ENCODE measurements around the gene RAC2. TPM values are rescaled to one million over a fixed set of nuclear protein-coding genes. Genes with fewer than 3 reads are reported as not detected.

The RAC2 gene
- total and polyA plus RNA-seq, 2 of the 8 experiments (the other 6 are each of a cell fraction or from before 2014, with no cell fraction given): 2.3 to 4.3 TPM

- 39% methylated on average over 12 of the region's 12 CpGs; no CpG with 5 or more reads in 1 of the 2 experiments for whole genome bisulfite sequencing, 2 experiments (ENCODE audit: extremely low coverage in 1 of 2, insufficient coverage in 1 of 2, insufficient read length in 1 of 2, insufficient replicate concordance in 2 of 2, low coverage in 1 of 2, low lambda C conversion rate in 2 of 2, missing lambda C conversion rate in 1 of 2)
- TF ChIP-seq SIRT6 (IDR thresholded peaks at IDR 0.05; ENCODE audit: low read length) (no peak), TBP (IDR thresholded peaks at IDR 0.05; ENCODE audit: low read depth, low read length) (no peak), RBBP5 (IDR thresholded peaks at IDR 0.05; ENCODE audit: borderline replicate concordance, low read depth, low read length) (no peak), GABPA (IDR thresholded peaks at IDR 0.05; ENCODE audit: borderline replicate concordance, insufficient read depth, low read length) (no peak), GTF2F1 (IDR thresholded peaks at IDR 0.05; ENCODE audit: borderline replicate concordance, low read depth, low read length) (no peak), HDAC2 (IDR thresholded peaks at IDR 0.05; ENCODE audit: borderline replicate concordance in 1 of 2, low read depth in 2 of 2, low read length in 2 of 2) (no peak), NRF1 (IDR thresholded peaks at IDR 0.05; ENCODE audit: low read depth, low read length) (no peak), PHF8 (conservative IDR thresholded peaks at IDR 0.05; ENCODE audit: low read depth, low read length) (no peak), RFX5 (IDR thresholded peaks at IDR 0.05; ENCODE audit: borderline replicate concordance, low read depth, low read length) (no peak), MAFK (IDR thresholded peaks at IDR 0.05; ENCODE audit: low read depth, low read length) (no peak)
- TF ChIP-seq, protein P1, sequence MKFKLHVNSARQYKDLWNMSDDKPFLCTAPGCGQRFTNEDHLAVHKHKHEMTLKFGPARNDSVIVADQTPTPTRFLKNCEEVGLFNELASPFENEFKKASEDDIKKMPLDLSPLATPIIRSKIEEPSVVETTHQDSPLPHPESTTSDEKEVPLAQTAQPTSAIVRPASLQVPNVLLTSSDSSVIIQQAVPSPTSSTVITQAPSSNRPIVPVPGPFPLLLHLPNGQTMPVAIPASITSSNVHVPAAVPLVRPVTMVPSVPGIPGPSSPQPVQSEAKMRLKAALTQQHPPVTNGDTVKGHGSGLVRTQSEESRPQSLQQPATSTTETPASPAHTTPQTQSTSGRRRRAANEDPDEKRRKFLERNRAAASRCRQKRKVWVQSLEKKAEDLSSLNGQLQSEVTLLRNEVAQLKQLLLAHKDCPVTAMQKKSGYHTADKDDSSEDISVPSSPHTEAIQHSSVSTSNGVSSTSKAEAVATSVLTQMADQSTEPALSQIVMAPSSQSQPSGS (IDR thresholded peaks at IDR 0.05; ENCODE audit: low read length): no peak
These were observed 44.3 kb downstream of the RAC2 start for GRCh38 chr22:37199760-37200108.

More at GRCh38 chr22:37199760-37200108, 44.3 kb downstream of the RAC2 start:
- peak overlapping the region in 2 of 4 experiments; percentile 19 to 38; a peak in 1 of 8 replicates for H3K4me3 ChIP-seq (ENCODE audit: extremely low read depth in 1 of 4, insufficient read depth in 2 of 4, low read depth in 3 of 4, low read length in 4 of 4)
- H3K27me3 ChIP-seq (replicated peaks in 1 of 4; ENCODE audit: control insufficient read depth in 3 of 4, extremely low read depth in 1 of 4, insufficient read depth in 3 of 4, low read length in 3 of 4): no peaks in the 10 kb centered on the region
- peak overlapping the region; percentile 96 for H4K8ac ChIP-seq (ENCODE audit: extremely low read depth, insufficient read depth, low read length)
- peak overlapping the region; percentile 27; the same call in 1 of the 2 replicates for H2BK12ac ChIP-seq (ENCODE audit: low read depth, low read length)
- H2AK5ac ChIP-seq (ENCODE audit: low read depth, low read length): no peak overlapping the region
- POLR2A ChIA-PET (ENCODE audit: partially characterized antibody): interaction anchor here (0.8 to 1.5 kb wide), 10 partner anchors 9 to 190 kb away, joined by 3 to 4 read pairs (median 3); no protein-coding TSS in a partner anchor
- peak overlapping the region; percentile 87 for H3K4ac ChIP-seq (replicated peaks; ENCODE audit: insufficient read length, low read depth, low read length)
- H3K9me3 ChIP-seq (ENCODE audit: insufficient read depth in 2 of 2, low read depth in 1 of 2, low read length in 1 of 2): no peaks in the 10 kb centered on the region
- H3K36me3 ChIP-seq (ENCODE audit: control insufficient read depth in 2 of 4, insufficient read depth in 4 of 4, low read length in 3 of 4): no peaks in the 10 kb centered on the region
- H3K23ac ChIP-seq (ENCODE audit: insufficient read length): no peak overlapping the region
- H2BK15ac ChIP-seq (ENCODE audit: low read length): peak overlapping the region; percentile 6; the same call in 1 of the 2 replicates
- CTCF ChIA-PET (ENCODE audit: partially characterized antibody): interaction anchor here (0.6 to 7.7 kb wide), 34 partner anchors 10 to 328 kb away, joined by 3 to 77 read pairs (median 5); partner anchors contain the start of gene SSTR3
- H3K23me2 ChIP-seq (ENCODE audit: low read depth, low read length): peaks cover 5% of the 10 kb centered on the region
- no peak overlapping the region; a peak in 1 of 7 replicates for H3K9ac ChIP-seq (replicated peaks in 1 of 4; ENCODE audit: extremely low read depth in 1 of 4, low read depth in 3 of 4, low read length in 3 of 4)
- H2BK120ac ChIP-seq (replicated peaks; ENCODE audit: low read depth, low read length): no peak overlapping the region
- no peak for DNase-seq (ENCODE audit: low read depth in 1 of 2, low spot score in 2 of 2)
- H3K79me1 ChIP-seq (ENCODE audit: low read depth, low read length): no peaks in the 10 kb centered on the region
- no peak overlapping the region for H3K56ac ChIP-seq (replicated peaks; ENCODE audit: insufficient read length, low read depth, low read length)
- no peak overlapping the region for H3K14ac ChIP-seq (ENCODE audit: insufficient read length)
- H4K5ac ChIP-seq (ENCODE audit: insufficient read length, low read depth, low read length): peak overlapping the region; percentile 92
- H3K4me1 ChIP-seq (replicated peaks in 1 of 4; ENCODE audit: control insufficient read depth in 3 of 4, insufficient read depth in 4 of 4, low read length in 3 of 4): peaks cover 3 to 19% (median 10%) of the 10 kb centered on the region in 4 experiments; a peak in 5 of 7 replicates
- H3K18ac ChIP-seq (ENCODE audit: extremely low read depth, low read length): peak overlapping the region; percentile 83; the same call in 1 of the 2 replicates
- FAIRE-seq: no peak
- peak overlapping the region; percentile 66 to 81 for H3K4me2 ChIP-seq (ENCODE audit: insufficient read depth in 1 of 2, low read depth in 2 of 2, low read length in 2 of 2)
- H4K91ac ChIP-seq (replicated peaks; ENCODE audit: insufficient read length, low read length): peak overlapping the region; percentile 95
- no peak overlapping the region for H2BK5ac ChIP-seq (ENCODE audit: low read depth, low read length)
- H4K20me1 ChIP-seq (replicated peaks in 1 of 2; ENCODE audit: control insufficient read depth in 1 of 2, insufficient read depth in 2 of 2, low read length in 2 of 2): peaks cover 0 to 4% of the 10 kb centered on the region in 2 experiments
- peak overlapping the region; percentile 24; the same call in 1 of the 2 replicates for H2BK20ac ChIP-seq (ENCODE audit: low read length)
- H2AFZ ChIP-seq (ENCODE audit: low read length): peak overlapping the region; percentile 98
- no peak overlapping the region for H3K27ac ChIP-seq (ENCODE audit: low read depth, low read length)
- no peaks in the 10 kb centered on the region for H3K79me2 ChIP-seq (ENCODE audit: control insufficient read depth in 1 of 2, insufficient read depth in 2 of 2, low read length in 2 of 2)
